SU-DHL-6 (cell line): ENCODE data around the gene PLA2G2A.

Experiments used
- CTCF ChIP-seq: fragments of 200-600 bp; sonication (generic); IDR thresholded peaks from one replicate; pipeline ENCODE4 v1.5.1; 2017; ENCODE audit warnings: antibody characterized with exemption, mild to moderate bottlenecking, low read length, moderate library complexity; ENCODE audit not compliant: insufficient read depth, poor library complexity, severe bottlenecking
- EZH2phosphoT487 ChIP-seq: fragments of 200-600 bp; sonication (generic), shearing (Covaris generic); conservative IDR thresholded peaks from 2 replicates; pipeline ENCODE4 v1.6.1; 2018; ENCODE audit warnings: mild to moderate bottlenecking, antibody characterized with exemption, low read length, moderate library complexity, mixed read lengths

GRCh38 chr1:20017741-20018140 lies 38.3 kb upstream of the PLA2G2A start:
- TF ChIP-seq CTCF = no peak
- no peak for TF ChIP-seq EZH2phosphoT487
